Smooth muscle cell (in vitro differentiated cells): Measurements from ENCODE around the gene USP10. TPM values are rescaled to one million over a fixed set of nuclear protein-coding genes. Genes with fewer than 3 reads are reported as not detected.

Experiments
- DNase-seq: peaks from one replicate; lab custom pipeline; 2025; ENCODE audit not compliant: unreplicated experiment; lab: John Stamatoyannopoulos, UW
- H2AFZ ChIP-seq: fragments of 200-600 bp; sonication (generic); 2 replicates; pipeline ENCODE4 v1.6.0; 2016; ENCODE audit warnings: antibody characterized with exemption, low read depth, mild to moderate bottlenecking
- H3F3A ChIP-seq: fragments of 200-600 bp; sonication (generic); 2 replicates; pipeline ENCODE4 v1.6.0; 2017; ENCODE audit warnings: antibody characterized with exemption, low read depth
- H3K27ac ChIP-seq: fragments of 200-600 bp; sonication (generic); 2 replicates; pipeline ENCODE4 v1.5.1; 2016; ENCODE audit warnings: low read depth, mild to moderate bottlenecking
- H3K27me3 ChIP-seq: fragments of 200-600 bp; sonication (generic); 2 replicates; pipeline ENCODE4 v1.6.1; 2016; ENCODE audit warnings: low read depth, mild to moderate bottlenecking
- H3K36me3 ChIP-seq: fragments of 200-600 bp; sonication (generic); 2 replicates; pipeline ENCODE4 v1.5.1; 2016; ENCODE audit warnings: low read depth
- H3K4me1 ChIP-seq: fragments of 200-600 bp; sonication (generic); 2 replicates; pipeline ENCODE4 v1.5.1; 2016; ENCODE audit warnings: low read depth
- H3K4me2 ChIP-seq: fragments of 200-600 bp; sonication (generic); 2 replicates; pipeline ENCODE4 v1.6.0; 2016; ENCODE audit warnings: mild to moderate bottlenecking
- H3K4me3 ChIP-seq: fragments of 200-600 bp; sonication (generic); 2 replicates; pipeline ENCODE4 v1.5.1; 2016; ENCODE audit warnings: mild to moderate bottlenecking
- H3K79me2 ChIP-seq: fragments of 200-600 bp; sonication (generic); 2 replicates; pipeline ENCODE4 v1.6.0; 2016; ENCODE audit warnings: low read depth, mild to moderate bottlenecking
- H3K9ac ChIP-seq: fragments of 200-600 bp; sonication (generic); 2 replicates; pipeline ENCODE4 v1.6.0; 2016; ENCODE audit warnings: low read depth
- H3K9me3 ChIP-seq: fragments of 200-600 bp; sonication (generic); replicated peaks from 2 replicates; pipeline ENCODE4 v1.5.1; 2016; ENCODE audit warnings: low read depth
- H4K20me1 ChIP-seq: fragments of 200-600 bp; sonication (generic); 2 replicates; pipeline ENCODE4 v1.6.0; 2016; ENCODE audit warnings: low read depth
- CTCF ChIP-seq: fragments of 200-600 bp; sonication (generic); IDR thresholded peaks from 2 replicates; pipeline ENCODE4 v1.5.1; 2017; ENCODE audit warnings: borderline replicate concordance, mild to moderate bottlenecking, antibody characterized with exemption; ENCODE audit not compliant: insufficient read depth, poor library complexity, severe bottlenecking
- WGBS: methylation state at CpG from one replicate; pipeline ENCODE4 v1.1.7; 2016; ENCODE audit warnings: low lambda C conversion rate; 5-methylcytosine and 5-hydroxymethylcytosine counted together
- polyA plus RNA-seq: library from polyadenylated mRNA; unstranded; fragments of >200 nt; fragmentation: Nextera tagmentation; extraction: Ambion mirVana; gene quantifications from 2 replicates; pipeline ENCODE4 v1.2.1, GENCODE V29; 2016
- total RNA-seq: library from RNA; depleted of rRNA; stranded (reverse); fragments of >200 nt; gene quantifications from 2 replicates; pipeline ENCODE4 v1.2.3, GENCODE V29; 2014

Gene USP10
- total and polyA plus RNA-seq, 2 experiments from 2014 or later, result 52.5 to 56.1 TPM

GRCh38 chr16:84807776-84808175 is 108.0 kb downstream of the USP10 start:
- no peak overlapping the region for H3K9ac ChIP-seq
- no peak overlapping the region for H3K4me3 ChIP-seq
- H3K4me2 ChIP-seq, result no peak overlapping the region
- WGBS, result 95% methylated on average over 7 of the region's 7 CpGs
- no peaks in the 10 kb centered on the region for H4K20me1 ChIP-seq
- no peak for DNase-seq
- no peak overlapping the region for H3K27ac ChIP-seq
- no peak for TF ChIP-seq CTCF
- no peaks in the 10 kb centered on the region for H3K9me3 ChIP-seq
- peaks cover 8% of the 10 kb centered on the region for H3F3A ChIP-seq
- H3K79me2 ChIP-seq, result no peaks in the 10 kb centered on the region
- no peaks in the 10 kb centered on the region for H3K27me3 ChIP-seq
- H2AFZ ChIP-seq, result no peak overlapping the region
- no peaks in the 10 kb centered on the region for H3K4me1 ChIP-seq
- no peaks in the 10 kb centered on the region for H3K36me3 ChIP-seq

GRCh38 chr16:84808826-84809225 is 109.0 kb downstream of the USP10 start:
- 85% methylated on average over 8 of the region's 8 CpGs for WGBS
- no peaks in the 10 kb centered on the region for H3K36me3 ChIP-seq
- TF ChIP-seq CTCF, result no peak
- no peaks in the 10 kb centered on the region for H4K20me1 ChIP-seq
- H3K9me3 ChIP-seq, result no peaks in the 10 kb centered on the region
- DNase-seq, result no peak
- H3K27me3 ChIP-seq, result no peaks in the 10 kb centered on the region
- no peak overlapping the region for H3K9ac ChIP-seq
- no peak overlapping the region for H2AFZ ChIP-seq
- no peak overlapping the region for H3K4me3 ChIP-seq
- no peak overlapping the region for H3K4me2 ChIP-seq
- H3F3A ChIP-seq, result peaks cover 8% of the 10 kb centered on the region
- no peaks in the 10 kb centered on the region for H3K4me1 ChIP-seq
- no peak overlapping the region for H3K27ac ChIP-seq
- no peaks in the 10 kb centered on the region for H3K79me2 ChIP-seq

GRCh38 chr16:84810518-84811273 is 110.9 kb downstream of the USP10 start:
- H3K4me1 ChIP-seq, result no peaks in the 10 kb centered on the region
- H3K79me2 ChIP-seq, result no peaks in the 10 kb centered on the region
- no peak overlapping the region for H3K4me3 ChIP-seq
- peaks cover 8% of the 10 kb centered on the region for H3F3A ChIP-seq
- no peaks in the 10 kb centered on the region for H3K36me3 ChIP-seq
- H4K20me1 ChIP-seq, result no peaks in the 10 kb centered on the region
- no peaks in the 10 kb centered on the region for H3K9me3 ChIP-seq
- H2AFZ ChIP-seq, result no peak overlapping the region
- H3K9ac ChIP-seq, result no peak overlapping the region
- no peak for DNase-seq
- H3K27me3 ChIP-seq, result no peaks in the 10 kb centered on the region
- H3K4me2 ChIP-seq, result no peak overlapping the region
- H3K27ac ChIP-seq, result no peak overlapping the region
- WGBS, result 95% methylated on average over 17 of the region's 17 CpGs
- no peak for TF ChIP-seq CTCF

GRCh38 chr16:84811529-84811928 is 111.7 kb downstream of the USP10 start:
- no peak for TF ChIP-seq CTCF
- Histone ChIP-seq H4K20me1 (no peaks in the 10 kb centered on the region), H3K9ac (no peak overlapping the region), H3K4me3 (no peak overlapping the region), H3K36me3 (no peaks in the 10 kb centered on the region), H3K27ac (no peak overlapping the region), H3K9me3 (no peaks in the 10 kb centered on the region), H3F3A (peaks cover 8% of the 10 kb centered on the region), H3K4me1 (no peaks in the 10 kb centered on the region), H2AFZ (no peak overlapping the region), H3K27me3 (no peaks in the 10 kb centered on the region), H3K79me2 (no peaks in the 10 kb centered on the region), H3K4me2 (no peak overlapping the region)
- WGBS, result 98% methylated on average over 2 of the region's 2 CpGs
- DNase-seq, result no peak
